Smooth muscle cell (in vitro differentiated cells): ENCODE data around the gene TBC1D14. TPM values are rescaled to one million over a fixed set of nuclear protein-coding genes. Genes with fewer than 3 reads are reported as not detected.

ENCODE experiments used
- DNase-seq: peaks from one replicate; lab custom pipeline; 2025; ENCODE audit not compliant: unreplicated experiment; lab: John Stamatoyannopoulos, UW
- H2AFZ ChIP-seq: fragments of 200-600 bp; sonication (generic); 2 replicates; pipeline ENCODE4 v1.6.0; 2016; ENCODE audit warnings: antibody characterized with exemption, low read depth, mild to moderate bottlenecking
- H3F3A ChIP-seq: fragments of 200-600 bp; sonication (generic); 2 replicates; pipeline ENCODE4 v1.6.0; 2017; ENCODE audit warnings: antibody characterized with exemption, low read depth
- H3K27ac ChIP-seq: fragments of 200-600 bp; sonication (generic); 2 replicates; pipeline ENCODE4 v1.5.1; 2016; ENCODE audit warnings: low read depth, mild to moderate bottlenecking
- H3K27me3 ChIP-seq: fragments of 200-600 bp; sonication (generic); 2 replicates; pipeline ENCODE4 v1.6.1; 2016; ENCODE audit warnings: low read depth, mild to moderate bottlenecking
- H3K36me3 ChIP-seq: fragments of 200-600 bp; sonication (generic); 2 replicates; pipeline ENCODE4 v1.5.1; 2016; ENCODE audit warnings: low read depth
- H3K4me1 ChIP-seq: fragments of 200-600 bp; sonication (generic); 2 replicates; pipeline ENCODE4 v1.5.1; 2016; ENCODE audit warnings: low read depth
- H3K4me2 ChIP-seq: fragments of 200-600 bp; sonication (generic); 2 replicates; pipeline ENCODE4 v1.6.0; 2016; ENCODE audit warnings: mild to moderate bottlenecking
- H3K4me3 ChIP-seq: fragments of 200-600 bp; sonication (generic); 2 replicates; pipeline ENCODE4 v1.5.1; 2016; ENCODE audit warnings: mild to moderate bottlenecking
- H3K79me2 ChIP-seq: fragments of 200-600 bp; sonication (generic); 2 replicates; pipeline ENCODE4 v1.6.0; 2016; ENCODE audit warnings: low read depth, mild to moderate bottlenecking
- H3K9ac ChIP-seq: fragments of 200-600 bp; sonication (generic); 2 replicates; pipeline ENCODE4 v1.6.0; 2016; ENCODE audit warnings: low read depth
- H3K9me3 ChIP-seq: fragments of 200-600 bp; sonication (generic); replicated peaks from 2 replicates; pipeline ENCODE4 v1.5.1; 2016; ENCODE audit warnings: low read depth
- H4K20me1 ChIP-seq: fragments of 200-600 bp; sonication (generic); 2 replicates; pipeline ENCODE4 v1.6.0; 2016; ENCODE audit warnings: low read depth
- CTCF ChIP-seq: fragments of 200-600 bp; sonication (generic); IDR thresholded peaks from 2 replicates; pipeline ENCODE4 v1.5.1; 2017; ENCODE audit warnings: borderline replicate concordance, mild to moderate bottlenecking, antibody characterized with exemption; ENCODE audit not compliant: insufficient read depth, poor library complexity, severe bottlenecking
- WGBS: methylation state at CpG from one replicate; pipeline ENCODE4 v1.1.7; 2016; ENCODE audit warnings: low lambda C conversion rate; 5-methylcytosine and 5-hydroxymethylcytosine counted together
- polyA plus RNA-seq: library from polyadenylated mRNA; unstranded; fragments of >200 nt; fragmentation: Nextera tagmentation; extraction: Ambion mirVana; gene quantifications from 2 replicates; pipeline ENCODE4 v1.2.1, GENCODE V29; 2016
- total RNA-seq: library from RNA; depleted of rRNA; stranded (reverse); fragments of >200 nt; gene quantifications from 2 replicates; pipeline ENCODE4 v1.2.3, GENCODE V29; 2014

Gene TBC1D14
- total and polyA plus RNA-seq, 2 experiments from 2014 or later, result 13.0 to 24.4 TPM

- Histone ChIP-seq H3K79me2 (peaks cover 2% of the 10 kb centered on the region), H3K27me3 (no peaks in the 10 kb centered on the region), H3K4me2 (no peak overlapping the region), H3K4me1 (no peaks in the 10 kb centered on the region), H3K36me3 (peaks cover 14% of the 10 kb centered on the region), H3K9ac (no peak overlapping the region), H2AFZ (no peak overlapping the region), H3F3A (peaks cover under 1% of the 10 kb centered on the region), H3K9me3 (no peaks in the 10 kb centered on the region), H4K20me1 (peaks cover 28% of the 10 kb centered on the region), H3K4me3 (no peak overlapping the region), H3K27ac (no peak overlapping the region)
- no peak for DNase-seq
- WGBS, result 95% methylated on average over 10 of the region's 12 CpGs
- no peak for TF ChIP-seq CTCF
Measured at GRCh38 chr4:6996481-6996880, 86.9 kb downstream of the TBC1D14 start.

DNA sequence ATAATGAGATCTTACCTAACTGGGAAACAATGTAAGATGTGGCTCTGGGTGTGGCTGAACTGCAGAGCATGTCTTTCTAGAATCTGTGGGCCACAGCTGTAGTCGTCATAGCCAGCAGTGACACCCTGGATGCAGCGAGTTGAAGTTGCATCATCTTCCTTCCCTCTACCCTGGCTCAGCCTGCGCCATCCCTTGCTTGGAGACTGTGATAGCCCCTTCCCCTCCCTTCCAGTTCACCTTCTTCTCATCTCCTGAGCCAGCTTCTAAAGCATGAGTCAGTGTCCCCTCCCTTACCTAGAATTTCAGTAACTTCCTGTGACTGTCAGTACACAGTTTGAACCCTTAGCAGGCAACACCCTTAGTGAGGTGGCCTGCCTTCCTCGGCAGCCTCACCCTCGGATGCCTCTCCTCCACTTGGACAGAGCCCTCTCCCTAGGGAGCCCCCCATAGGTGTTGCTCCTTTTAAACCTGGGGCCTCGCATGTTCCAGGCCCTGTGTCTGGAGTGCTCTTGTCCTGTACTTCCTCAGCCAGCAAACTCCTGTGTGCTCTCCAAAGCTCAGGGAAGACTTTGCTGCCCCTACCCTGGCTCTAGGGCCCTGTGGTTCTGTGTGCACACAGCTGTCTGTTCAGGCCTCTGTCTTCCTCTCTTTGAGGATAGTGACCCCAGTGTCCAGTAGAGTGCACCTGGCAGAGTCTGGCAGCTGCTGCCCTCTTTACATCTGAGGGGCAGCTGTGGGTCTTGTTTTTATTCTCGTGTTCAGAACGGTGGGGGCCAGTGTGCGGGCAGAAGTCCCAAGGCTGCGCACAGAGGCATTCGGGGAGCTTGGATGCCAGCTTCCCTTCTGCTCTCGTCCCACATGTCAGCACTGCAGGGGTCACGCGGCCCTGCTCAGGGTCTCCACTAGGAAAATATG, 89.8 kb downstream of the TBC1D14 start:
- Histone ChIP-seq H3K79me2 (peaks cover 4% of the 10 kb centered on the region), H4K20me1 (peaks cover 1% of the 10 kb centered on the region), H3K9ac (peak overlapping the region; percentile 69), H3K4me3 (no peak overlapping the region), H3K27me3 (no peaks in the 10 kb centered on the region), H3K4me1 (no peaks in the 10 kb centered on the region), H3K4me2 (no peak overlapping the region), H3F3A (no peaks in the 10 kb centered on the region), H2AFZ (no peak overlapping the region), H3K9me3 (no peaks in the 10 kb centered on the region), H3K27ac (peak overlapping the region; percentile 89), H3K36me3 (peaks cover 14% of the 10 kb centered on the region)
- 92% methylated on average over 14 of the region's 14 CpGs for WGBS
- TF ChIP-seq CTCF, result no peak
- no peak for DNase-seq

DNA sequence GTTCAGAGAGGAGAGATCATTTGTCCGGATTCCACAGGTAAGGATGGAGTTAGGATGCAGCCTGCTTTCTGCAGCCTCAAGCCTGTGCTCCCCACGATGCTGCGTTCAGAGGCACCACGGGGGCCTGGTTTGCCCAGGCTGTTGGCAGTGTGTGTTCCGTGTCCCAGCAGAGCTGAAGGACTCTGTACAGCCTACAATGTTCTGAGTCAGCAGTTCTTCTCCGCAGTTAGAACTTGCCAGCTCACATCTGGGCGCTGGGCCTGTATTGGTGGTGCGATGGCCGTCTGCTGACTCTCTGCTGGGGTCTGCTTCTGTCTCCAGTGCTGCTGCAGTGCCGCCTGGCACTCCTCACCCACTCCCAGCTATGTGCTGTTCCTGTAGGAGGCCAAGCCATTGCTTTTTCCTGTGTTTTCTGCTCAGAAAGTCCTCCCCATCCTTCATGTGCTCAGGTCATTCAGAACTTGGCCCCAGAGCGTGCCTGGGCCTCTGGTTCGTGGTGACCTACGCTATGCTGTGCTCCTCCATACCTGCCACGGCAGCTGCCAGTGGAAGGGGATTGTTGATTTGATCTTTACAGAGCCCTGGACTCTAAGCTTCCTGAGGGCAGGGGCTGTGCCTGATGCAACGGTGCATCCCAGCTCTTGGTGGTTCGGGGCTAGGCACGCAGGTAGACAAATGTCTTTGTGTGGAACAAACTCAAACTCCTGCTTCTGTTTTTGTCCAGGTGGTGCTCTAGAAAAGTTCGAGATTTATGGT, 91.0 kb downstream of the TBC1D14 start:
- H3F3A ChIP-seq, result peaks cover 3% of the 10 kb centered on the region
- no peaks in the 10 kb centered on the region for H4K20me1 ChIP-seq
- peaks cover 14% of the 10 kb centered on the region for H3K36me3 ChIP-seq
- 97% methylated on average over 18 of the region's 18 CpGs for WGBS
- TF ChIP-seq CTCF, result no peak
- no peak overlapping the region for H3K9ac ChIP-seq
- no peak overlapping the region for H3K4me2 ChIP-seq
- no peak for DNase-seq
- H3K79me2 ChIP-seq, result peaks cover 4% of the 10 kb centered on the region
- no peaks in the 10 kb centered on the region for H3K27me3 ChIP-seq
- no peak overlapping the region for H3K27ac ChIP-seq
- no peaks in the 10 kb centered on the region for H3K9me3 ChIP-seq
- H2AFZ ChIP-seq, result no peak overlapping the region
- H3K4me3 ChIP-seq, result no peak overlapping the region
- no peaks in the 10 kb centered on the region for H3K4me1 ChIP-seq
